ENCODE results near the gene ULK4.

Gene ULK4

GRCh38 chr3:41220906-41221677, 740.8 kb downstream of the ULK4 start:
- DNase-seq (ENCODE audit: low read depth) = no peak

- no peak for DNase-seq (ENCODE audit: low read depth)
Measured at GRCh38 chr3:41219424-41219823, 742.5 kb downstream of the ULK4 start.

DNA sequence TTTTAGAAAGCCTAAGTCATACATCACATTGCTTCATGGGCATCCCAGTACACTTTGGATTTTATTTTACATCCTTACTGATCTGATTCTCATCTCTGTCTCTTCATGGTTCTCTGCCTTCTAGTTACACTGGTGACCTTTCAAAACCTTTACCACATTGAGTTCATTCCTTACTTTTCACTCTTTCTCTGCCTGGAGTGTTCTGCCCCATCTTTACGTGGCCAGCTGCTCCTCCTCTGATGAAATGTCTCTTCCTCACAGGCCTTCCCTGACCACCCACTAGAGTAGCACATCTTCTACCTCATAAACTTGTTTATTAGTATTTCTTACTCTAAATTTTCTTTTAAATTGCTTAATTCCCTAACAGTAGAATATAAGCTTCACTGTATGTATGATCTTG, 744.9 kb downstream of the ULK4 start:
- DNase-seq (ENCODE audit: low read depth) = no peak

GRCh38 chr3:41216422-41216821, 745.5 kb downstream of the ULK4 start:
- no peak for DNase-seq (ENCODE audit: low read depth)

GRCh38 chr3:41213588-41213987, 748.3 kb downstream of the ULK4 start:
- DNase-seq (ENCODE audit: low read depth) = no peak

GRCh38 chr3:41212088-41212487, 749.8 kb downstream of the ULK4 start:
- DNase-seq (ENCODE audit: low read depth) = no peak

- DNase-seq (ENCODE audit: low read depth) = no peak
Measured at GRCh38 chr3:41210966-41211365, 750.9 kb downstream of the ULK4 start.

GRCh38 chr3:41209646-41210045, 752.3 kb downstream of the ULK4 start:
- no peak for DNase-seq (ENCODE audit: low read depth)

GRCh38 chr3:41208507-41209220, 753.2 kb downstream of the ULK4 start:
- DNase-seq (ENCODE audit: low read depth) = no peak

- no peak for DNase-seq (ENCODE audit: low read depth)
Measured at GRCh38 chr3:41207355-41207754, 754.5 kb downstream of the ULK4 start.

DNA sequence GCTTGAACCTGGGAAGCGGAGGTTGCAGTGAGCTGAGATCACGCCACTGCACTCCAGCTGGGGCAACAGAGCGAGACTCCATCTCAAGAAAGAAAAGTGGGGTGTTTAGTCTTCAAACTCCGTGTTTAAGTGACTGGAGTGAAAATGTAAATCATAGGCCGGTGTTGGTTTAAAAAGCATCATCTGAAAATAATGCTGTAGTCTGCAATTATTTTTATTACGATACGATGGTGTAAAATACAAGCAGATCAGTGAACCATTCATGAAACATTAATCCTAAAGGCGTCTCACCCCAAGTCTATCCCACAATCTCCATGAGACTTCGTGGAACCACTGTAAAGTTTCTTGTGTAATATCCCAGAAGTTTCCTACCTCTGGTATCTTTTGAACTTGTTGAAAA, 756.3 kb downstream of the ULK4 start:
- DNase-seq (ENCODE audit: low read depth) = no peak

DNA sequence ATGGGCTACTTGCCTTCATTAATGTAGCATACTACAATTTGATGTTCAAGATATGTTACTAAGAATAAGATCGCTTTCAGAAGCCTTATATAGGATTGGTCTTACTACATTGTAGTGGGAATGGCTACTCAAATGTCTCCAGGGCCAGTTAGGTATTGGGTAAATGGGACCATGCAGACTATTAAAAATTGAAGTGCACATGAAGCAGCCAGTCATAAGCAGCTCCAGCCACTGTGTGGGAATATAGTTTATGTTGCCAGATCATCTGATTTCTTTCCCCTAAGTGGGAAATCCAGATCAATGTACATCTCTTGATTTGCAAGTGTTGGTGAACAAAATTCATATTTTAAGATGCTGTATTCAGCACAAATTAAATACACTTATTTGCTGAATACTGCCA, 757.5 kb downstream of the ULK4 start:
- DNase-seq (ENCODE audit: low read depth) = no peak

- peak; percentile 63 for DNase-seq (ENCODE audit: low read depth)
Measured at GRCh38 chr3:41202834-41203345, 759.0 kb downstream of the ULK4 start.

GRCh38 chr3:41202075-41202833, 759.6 kb downstream of the ULK4 start:
- no peak for DNase-seq (ENCODE audit: low read depth)

DNA sequence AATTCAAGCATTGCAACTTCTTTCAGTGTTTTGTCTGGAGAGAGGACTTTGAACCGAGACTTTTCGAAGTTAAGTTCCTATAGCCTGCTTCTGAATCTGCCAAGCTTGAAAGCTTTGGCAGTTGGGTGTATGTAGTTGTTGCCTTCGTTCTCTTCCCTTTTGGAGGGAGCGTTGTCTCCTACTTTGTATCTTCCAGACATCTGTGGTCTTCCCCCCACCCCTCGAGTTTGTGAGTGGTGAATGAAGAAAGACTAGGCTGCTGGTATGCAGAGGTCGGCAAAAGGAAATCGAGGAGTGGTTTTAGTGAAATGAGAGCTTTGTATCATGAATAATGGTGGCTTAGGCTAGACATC, 761.3 kb downstream of the ULK4 start:
- peak; percentile 55 for DNase-seq (ENCODE audit: low read depth)

- peak; percentile 55 for DNase-seq (ENCODE audit: low read depth)
Measured at GRCh38 chr3:41199866-41200668, 761.8 kb downstream of the ULK4 start.

- peak; percentile 94 for DNase-seq (ENCODE audit: low read depth)
Measured at GRCh38 chr3:41198950-41199865, 762.7 kb downstream of the ULK4 start, which contains the start of gene CTNNB1. CTNNB1 (plus strand) TSS chr3:41199505; CDS start chr3:41224069, 24,564 bp downstream.

GRCh38 chr3:41198526-41198925, 763.4 kb downstream of the ULK4 start:
- no peak for DNase-seq (ENCODE audit: low read depth)

DNA sequence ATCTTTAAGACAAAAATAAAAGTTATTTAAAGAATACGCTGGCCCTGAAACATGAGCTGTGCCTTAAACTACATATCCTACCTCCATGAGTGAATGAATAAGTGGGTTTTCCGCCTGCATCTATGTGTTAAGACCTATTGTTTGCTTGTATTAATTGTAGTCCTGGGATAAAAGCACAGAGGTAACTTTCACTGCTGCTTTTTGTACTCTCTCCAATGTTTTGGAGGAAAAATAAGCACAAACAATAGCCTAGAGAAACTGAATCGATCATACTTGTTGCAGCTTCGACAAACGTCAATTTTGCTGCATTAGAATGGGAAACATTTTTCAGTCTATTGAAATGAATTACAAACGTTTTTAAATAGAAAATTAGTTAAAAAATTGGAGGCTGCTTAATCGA, 763.9 kb downstream of the ULK4 start:
- no peak for DNase-seq (ENCODE audit: low read depth)
